ENCODE data around the gene MET.
"Not testable (repeated sequence)": the region's sequence is repeated elsewhere in the genome, so short reads cannot be mapped to it uniquely, and the experiment has no call there.

The MET gene

DNA sequence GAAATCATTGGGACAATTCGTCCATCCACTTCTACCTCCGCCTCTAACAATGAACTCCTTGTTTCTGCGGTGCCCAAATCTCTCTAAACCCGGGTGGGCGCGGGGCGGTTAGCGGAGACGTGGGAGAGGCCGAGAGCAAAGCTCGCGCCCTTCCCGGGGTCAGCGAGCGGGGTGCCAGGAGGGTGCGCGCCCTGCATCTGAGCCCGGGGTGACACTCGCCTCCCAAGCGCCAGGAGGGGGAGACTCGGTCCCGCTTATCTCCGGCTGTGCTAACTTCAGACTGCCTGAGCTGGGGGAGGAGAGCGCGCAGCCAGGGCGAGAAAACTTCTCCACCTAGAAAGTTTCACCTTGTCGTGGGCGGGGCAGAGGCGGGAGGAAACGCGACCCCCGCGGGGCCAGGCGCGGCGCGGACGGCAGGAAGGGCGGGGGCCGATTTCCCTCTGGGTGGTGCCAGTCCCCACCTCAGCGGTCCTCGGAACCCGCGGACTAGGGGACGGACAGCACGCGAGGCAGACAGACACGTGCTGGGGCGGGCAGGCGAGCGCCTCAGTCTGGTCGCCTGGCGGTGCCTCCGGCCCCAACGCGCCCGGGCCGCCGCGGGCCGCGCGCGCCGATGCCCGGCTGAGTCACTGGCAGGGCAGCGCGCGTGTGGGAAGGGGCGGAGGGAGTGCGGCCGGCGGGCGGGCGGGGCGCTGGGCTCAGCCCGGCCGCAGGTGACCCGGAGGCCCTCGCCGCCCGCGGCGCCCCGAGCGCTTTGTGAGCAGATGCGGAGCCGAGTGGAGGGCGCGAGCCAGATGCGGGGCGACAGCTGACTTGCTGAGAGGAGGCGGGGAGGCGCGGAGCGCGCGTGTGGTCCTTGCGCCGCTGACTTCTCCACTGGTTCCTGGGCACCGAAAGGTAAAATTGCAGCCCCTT lies at the start of gene MET:
Gene MET (plus strand): TSS at position 516 of the 915 bp plus-strand sequence. CDS start 26,889 bp downstream, outside the sequence.
- peak; percentile 52 for DNase-seq

DNA sequence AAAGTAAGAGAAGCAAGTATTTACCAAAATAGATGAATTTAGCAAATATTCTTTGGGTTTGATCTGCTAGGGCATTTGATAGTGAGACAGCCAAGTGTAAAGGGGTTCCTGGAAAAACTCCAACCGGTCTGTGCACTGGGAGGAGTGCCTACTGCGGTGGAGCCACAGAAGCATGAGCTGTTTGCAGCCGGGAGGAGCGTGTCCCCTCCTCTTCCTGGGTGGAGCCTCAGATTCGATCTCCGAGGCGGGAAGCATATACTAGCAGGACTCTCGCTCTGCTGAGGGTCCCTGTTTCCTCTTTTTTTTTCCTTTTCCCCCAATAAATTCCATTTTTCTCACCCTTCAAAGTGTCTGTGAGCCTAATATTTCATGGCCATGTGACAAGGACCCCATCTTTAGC lies 45.1 kb upstream of the MET start:
- DNase-seq: no peak

DNA sequence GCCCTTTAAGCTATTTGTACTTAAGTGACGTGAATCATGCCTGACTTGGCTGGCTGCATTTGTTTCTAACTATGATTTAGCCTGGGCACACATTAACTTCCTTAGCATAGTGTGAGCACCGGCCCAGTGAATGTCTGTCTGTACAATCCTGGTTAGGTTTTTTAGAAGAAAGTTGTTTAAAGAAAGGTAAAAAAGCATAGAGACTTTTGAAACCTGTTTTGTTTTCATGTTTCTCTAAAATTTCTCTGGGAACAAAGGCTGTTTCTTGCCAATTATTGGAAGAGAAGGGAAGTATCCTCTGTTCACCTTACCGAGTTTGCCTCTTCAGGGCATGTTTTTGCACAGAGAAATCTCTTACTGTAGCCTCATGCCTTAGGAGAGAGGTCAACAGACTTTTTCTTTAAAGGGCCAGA lies 42.9 kb upstream of the MET start:
- no peak for DNase-seq

- DNase-seq: no peak
Measured at GRCh38 chr7:116630357-116630756, 41.6 kb upstream of the MET start.

GRCh38 chr7:116630932-116631671 lies 40.9 kb upstream of the MET start:
- DNase-seq: no peak

GRCh38 chr7:116631676-116632075 lies 40.3 kb upstream of the MET start:
- no peak for DNase-seq

- DNase-seq: no peak
Measured at GRCh38 chr7:116632384-116632783, 39.6 kb upstream of the MET start.

- DNase-seq: no peak
Measured at GRCh38 chr7:116633131-116633988, 38.6 kb upstream of the MET start.

DNA sequence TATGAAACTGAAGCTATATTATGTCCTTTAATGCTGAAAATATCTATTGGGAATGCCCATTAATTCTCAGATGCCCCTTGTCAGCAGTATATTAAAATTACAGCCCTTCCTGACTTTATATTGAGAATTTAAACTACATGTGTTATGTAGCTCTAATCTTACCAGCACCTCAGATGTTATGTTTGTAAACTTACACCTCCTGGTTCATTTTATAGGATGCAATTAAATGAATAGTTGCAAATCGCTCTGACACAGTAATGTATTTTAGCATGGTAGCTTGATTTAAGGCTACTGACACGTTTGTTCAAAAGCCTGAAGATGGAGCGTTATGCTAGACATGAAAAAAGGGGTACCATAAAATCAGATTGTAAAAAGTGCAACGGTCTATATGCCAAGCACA lies 35.0 kb upstream of the MET start:
- no peak for DNase-seq

DNA sequence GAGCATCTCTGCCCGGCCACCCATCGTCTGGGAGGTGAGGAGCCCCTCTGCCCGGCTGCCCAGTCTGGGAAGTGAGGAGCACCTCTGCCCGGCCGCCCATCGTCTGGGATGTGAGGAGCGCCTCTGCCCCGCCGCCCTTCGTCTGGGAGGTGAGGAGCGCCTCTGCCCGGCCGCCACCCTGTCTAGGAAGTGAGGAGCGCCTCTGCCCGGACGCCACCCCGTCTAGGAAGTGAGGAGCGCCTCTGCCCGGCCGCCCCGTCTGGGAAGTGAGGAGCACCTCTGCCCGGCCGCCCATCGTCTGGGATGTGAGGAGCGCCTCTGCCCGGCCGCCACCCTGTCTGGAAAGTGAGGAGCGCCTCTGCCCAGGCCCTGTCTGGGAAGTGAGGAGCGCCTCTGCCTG lies 33.4 kb upstream of the MET start:
- DNase-seq: not testable (repeated sequence)

DNA sequence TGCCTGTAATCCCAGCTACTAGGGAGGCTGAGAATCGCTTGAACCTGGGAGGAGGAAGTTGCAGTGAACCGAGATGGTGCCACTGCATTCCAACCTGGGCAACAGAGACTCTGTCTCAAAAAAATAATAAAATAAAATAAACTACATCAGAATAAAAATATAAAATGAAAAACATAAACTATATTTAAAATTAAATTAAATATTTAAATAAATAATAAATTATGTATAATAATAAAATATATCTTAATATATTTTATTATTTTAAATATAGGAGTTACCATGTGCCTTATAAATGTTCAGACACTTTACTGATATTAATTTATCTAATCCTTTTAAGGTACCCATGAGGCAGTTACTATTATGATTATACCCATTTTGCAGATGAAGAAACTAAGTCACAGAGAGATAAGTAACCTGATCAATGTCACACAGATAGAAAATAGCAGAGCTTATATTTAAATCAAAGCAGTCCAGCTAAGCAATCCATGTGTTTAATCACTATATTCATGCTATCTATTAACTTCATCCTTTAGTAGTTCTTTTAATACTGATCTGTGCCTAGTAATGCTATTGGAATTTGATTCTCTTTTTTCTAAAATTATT lies 30.3 kb upstream of the MET start:
- DNase-seq: no peak

GRCh38 chr7:116643148-116643547 lies 28.8 kb upstream of the MET start:
- not testable (repeated sequence) for DNase-seq

- no peak for DNase-seq
Measured at GRCh38 chr7:116644628-116645027, 27.4 kb upstream of the MET start.

GRCh38 chr7:116647290-116647689 lies 24.7 kb upstream of the MET start:
- no peak for DNase-seq

DNA sequence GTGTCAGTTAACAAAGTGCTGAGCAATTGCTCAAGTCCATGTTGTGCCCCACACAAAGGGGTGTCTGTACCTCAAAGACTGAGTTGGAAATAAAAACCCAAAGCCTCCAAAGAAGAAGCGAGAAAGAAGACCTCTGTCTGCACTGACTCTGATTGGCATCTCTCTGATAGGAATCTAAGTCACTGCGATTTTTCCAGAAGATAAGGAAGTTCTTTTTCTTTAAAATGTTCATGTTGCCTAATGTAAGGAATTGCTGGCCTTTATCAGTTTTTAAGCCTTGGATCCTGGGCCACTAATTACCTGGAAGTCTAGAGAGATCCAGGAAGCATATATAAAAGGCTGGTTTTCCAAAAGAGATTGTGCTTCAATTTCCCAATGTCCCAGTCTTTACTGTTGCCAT lies 24.1 kb upstream of the MET start:
- DNase-seq: no peak

- DNase-seq: no peak
Measured at GRCh38 chr7:116650436-116650835, 21.6 kb upstream of the MET start.

- no peak for DNase-seq
Measured at GRCh38 chr7:116652793-116653192, 19.2 kb upstream of the MET start.

GRCh38 chr7:116653204-116653603 lies 18.8 kb upstream of the MET start:
- DNase-seq: no peak

DNA sequence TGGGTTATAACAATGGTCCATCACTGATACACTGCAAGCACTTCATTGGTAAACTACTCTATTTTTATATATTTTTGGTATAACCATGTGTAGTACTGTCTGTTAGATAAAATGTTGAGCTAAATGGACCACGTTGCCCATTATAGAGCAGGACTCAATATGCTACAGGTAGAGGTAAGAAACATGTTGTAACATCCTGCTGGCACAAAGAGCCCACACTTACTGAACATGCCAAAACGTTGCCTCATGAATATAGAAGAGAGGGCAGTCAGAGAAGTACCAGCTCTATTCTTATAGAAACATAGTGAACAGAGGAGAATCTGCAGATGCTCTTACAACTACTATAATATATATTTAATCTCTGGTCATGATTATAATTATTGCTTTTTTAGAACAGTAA lies 18.4 kb upstream of the MET start:
- DNase-seq: no peak

GRCh38 chr7:116659248-116659647 lies 12.7 kb upstream of the MET start:
- DNase-seq: not testable (repeated sequence)

DNA sequence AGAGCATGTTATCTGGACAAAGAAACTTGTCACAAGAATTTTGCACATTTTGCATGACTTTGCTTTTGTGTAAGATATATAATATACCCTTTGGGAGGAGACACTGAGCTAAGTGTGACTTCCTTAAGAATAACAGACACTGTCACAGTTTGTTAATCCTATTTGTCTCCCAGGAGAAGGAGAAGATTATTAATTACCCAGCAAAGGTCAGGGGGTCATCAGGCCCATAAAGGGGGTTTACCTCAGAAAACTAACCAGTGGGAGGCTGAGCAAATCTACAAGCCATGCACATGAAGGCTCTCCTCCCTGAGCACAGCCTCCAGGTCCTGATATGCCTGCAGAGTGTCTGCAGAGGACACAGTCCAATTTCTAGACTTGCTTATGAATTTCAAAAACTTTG lies 10.1 kb upstream of the MET start:
- no peak for DNase-seq

DNA sequence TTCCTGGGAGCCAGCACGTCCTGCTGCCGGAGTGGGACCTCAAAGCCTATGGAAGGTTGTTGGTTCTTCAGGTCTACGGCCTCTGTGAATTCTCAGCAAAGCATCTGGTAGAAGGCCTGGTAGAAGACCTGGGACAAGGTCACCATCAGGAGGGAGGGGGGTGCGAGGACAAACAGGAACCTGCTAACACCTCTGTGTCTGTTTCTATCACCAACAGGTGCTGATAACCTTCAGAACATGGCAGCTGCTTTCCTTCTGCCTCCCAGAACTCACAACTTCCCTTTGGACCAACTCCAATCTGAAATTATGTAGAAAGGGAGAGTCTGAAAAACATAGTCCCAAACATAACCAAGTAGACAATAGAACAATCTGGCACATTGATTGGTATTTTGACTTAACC lies 8.3 kb upstream of the MET start:
- DNase-seq: no peak

All from stimulated activated CD4-positive, alpha-beta T cell treated with anti-CD3 and anti-CD28 coated beads, Interleukin-1b, Interleukin-23, amount 100 ng/mL, for 48 hours (primary cell).